ENCODE data around the gene MTPN. TPM values are rescaled to one million over a fixed set of nuclear protein-coding genes. Genes with fewer than 3 reads are reported as not detected.

Gene MTPN
- total RNA-seq, 1 donor from 2014 or later: 159 TPM

- no peak for DNase-seq (ENCODE audit: low read depth, low spot score)
Measured at GRCh38 chr7:135957627-135958026, 19.5 kb downstream of the MTPN start.

GRCh38 chr7:135956393-135956792, 20.8 kb downstream of the MTPN start:
- DNase-seq (ENCODE audit: low read depth, low spot score): no peak

- no peak for DNase-seq (ENCODE audit: low read depth, low spot score)
Measured at GRCh38 chr7:135950972-135951371, 26.2 kb downstream of the MTPN start.

GRCh38 chr7:135950429-135950828, 26.7 kb downstream of the MTPN start:
- no peak for DNase-seq (ENCODE audit: low read depth, low spot score)

- no peak for DNase-seq (ENCODE audit: low read depth, low spot score)
Measured at GRCh38 chr7:135946289-135947055, 30.7 kb downstream of the MTPN start.

- no peak for DNase-seq (ENCODE audit: low read depth, low spot score)
Measured at GRCh38 chr7:135944753-135945152, 32.4 kb downstream of the MTPN start.

- peak; percentile 30 for DNase-seq (ENCODE audit: low read depth, low spot score)
Measured at GRCh38 chr7:135943134-135943879, 33.9 kb downstream of the MTPN start.

- no peak for DNase-seq (ENCODE audit: low read depth, low spot score)
Measured at GRCh38 chr7:135942614-135943013, 34.5 kb downstream of the MTPN start.

GRCh38 chr7:135940077-135941075, 36.8 kb downstream of the MTPN start:
- no peak for DNase-seq (ENCODE audit: low read depth, low spot score)

- no peak for DNase-seq (ENCODE audit: low read depth, low spot score)
Measured at GRCh38 chr7:135939261-135939812, 37.8 kb downstream of the MTPN start.

- no peak for DNase-seq (ENCODE audit: low read depth, low spot score)
Measured at GRCh38 chr7:135938563-135938962, 38.6 kb downstream of the MTPN start.

- DNase-seq (ENCODE audit: low read depth, low spot score): no peak
Measured at GRCh38 chr7:135938086-135938485, 39.1 kb downstream of the MTPN start.

- no peak for DNase-seq (ENCODE audit: low read depth, low spot score)
Measured at GRCh38 chr7:135936497-135937217, 40.5 kb downstream of the MTPN start.

GRCh38 chr7:135934651-135935050, 42.5 kb downstream of the MTPN start:
- no peak for DNase-seq (ENCODE audit: low read depth, low spot score)

GRCh38 chr7:135933509-135934188, 43.5 kb downstream of the MTPN start:
- no peak for DNase-seq (ENCODE audit: low read depth, low spot score)

GRCh38 chr7:135932131-135932530, 45.0 kb downstream of the MTPN start:
- no peak for DNase-seq (ENCODE audit: low read depth, low spot score)

GRCh38 chr7:135930565-135931461, 46.3 kb downstream of the MTPN start:
- no peak for DNase-seq (ENCODE audit: low read depth, low spot score)

GRCh38 chr7:135929722-135930141, 47.4 kb downstream of the MTPN start:
- no peak for DNase-seq (ENCODE audit: low read depth, low spot score)

- DNase-seq (ENCODE audit: low read depth, low spot score): no peak
Measured at GRCh38 chr7:135929249-135929648, 47.9 kb downstream of the MTPN start.
